ENCODE measurements around the gene TMEM179.

- TF ChIP-seq YY1 (IDR thresholded peaks at IDR 0.05; ENCODE audit: low read depth, low read length) (no peak), CEBPB (IDR thresholded peaks at IDR 0.05; ENCODE audit: low read depth, low read length) (no peak), SIN3A (conservative IDR thresholded peaks at IDR 0.05 in 1 of 2, IDR thresholded peaks at IDR 0.05 in 1 of 2; ENCODE audit: low read depth in 1 of 2, low read length in 2 of 2) (no peak), MAFK (IDR thresholded peaks at IDR 0.05; ENCODE audit: low read depth, low read length) (no peak), CTCF (IDR thresholded peaks at IDR 0.05; ENCODE audit: control extremely low read depth in 1 of 3, insufficient read depth in 1 of 3, low read depth in 1 of 3, low read length in 3 of 3) (no peak)
Observed at GRCh38 chr14:104597576-104597975, 7.0 kb downstream of the TMEM179 start.

Measured in H1 (cell line).